Measurements from ENCODE around the gene PTPRC. TPM values are rescaled to one million over a fixed set of nuclear protein-coding genes. Genes with fewer than 3 reads are reported as not detected.

PTPRC gene
- total and polyA plus RNA-seq, 4 experiments from 2014 or later: 915 to 1,019 (median 980) TPM

GRCh38 chr1:198648592-198648991 lies 9.8 kb downstream of the PTPRC start:
- H3K27ac ChIP-seq (ENCODE audit: low read depth, low read length): peak overlapping the region; percentile 73
- peak overlapping the region; percentile 77 to 95 (median 85) for H3K4me3 Mint-ChIP-seq
- intact Hi-C loops (cut with micrococcal nuclease): loop anchor here (1.0 kb wide), 1 partner anchor 8 kb away; no protein-coding TSS in a partner anchor

GRCh38 chr1:198649232-198649967 lies 10.6 kb downstream of the PTPRC start:
- ChIA-PET POLR2A (ENCODE audit: partially characterized antibody) (interaction anchor here (0.6 to 11.5 kb wide), 19 partner anchors 7 to 285 kb away, joined by 3 to 427 read pairs (median 7); partner anchors contain the start of gene PTPRC), CTCF (ENCODE audit: partially characterized antibody) (interaction anchor here (0.8 to 3.9 kb wide), 7 partner anchors 11 to 127 kb away, joined by 3 to 31 read pairs (median 9); no protein-coding TSS in a partner anchor)
- Histone ChIP-seq H3K4me1 (ENCODE audit: insufficient read depth, low read length) (peaks cover 95% of the 10 kb centered on the region), H3K4me3 (ENCODE audit: low read length in 2 of 2) (peak overlapping the region; percentile 4 to 55), H3K9me3 (ENCODE audit: control insufficient read depth in 1 of 2, low read length in 2 of 2) (no peaks in the 10 kb centered on the region), H3K36me3 (ENCODE audit: insufficient read depth, low read length) (peaks cover 15% of the 10 kb centered on the region), H3K27ac (ENCODE audit: low read depth, low read length) (peak overlapping the region; percentile 73), H3K27me3 (ENCODE audit: insufficient read depth, low read length) (no peaks in the 10 kb centered on the region)
- no peaks in the 10 kb centered on the region for H3K27me3 Mint-ChIP-seq
- peak overlapping the region; percentile 76 to 95 (median 86) for H3K4me3 Mint-ChIP-seq
- DNase-seq: no peak
- H3K36me3 Mint-ChIP-seq: peaks cover 34 to 55% of the 10 kb centered on the region in 2 donors
- no peaks in the 10 kb centered on the region for H3K9me3 Mint-ChIP-seq
- intact Hi-C loops (cut with micrococcal nuclease): loop anchor here (1.0 kb wide), 1 partner anchor 10 kb away; the partner anchor contains the start of gene PTPRC
- H3K4me1 Mint-ChIP-seq: peaks cover 48 to 70% (median 58%) of the 10 kb centered on the region in 4 donors
- peak overlapping the region; percentile 90 to 98 (median 94) for H3K27ac Mint-ChIP-seq

More at GRCh38 chr1:198648592-198648991, 9.8 kb downstream of the PTPRC start:
- H3K36me3 Mint-ChIP-seq: peaks cover 37 to 61% of the 10 kb centered on the region in 2 donors
- H3K27ac Mint-ChIP-seq: peak overlapping the region; percentile 84 to 98 (median 93)
- Histone ChIP-seq H3K36me3 (ENCODE audit: insufficient read depth, low read length) (peaks cover 21% of the 10 kb centered on the region), H3K9me3 (ENCODE audit: control insufficient read depth in 1 of 2, low read length in 2 of 2) (no peaks in the 10 kb centered on the region), H3K27me3 (ENCODE audit: insufficient read depth, low read length) (no peaks in the 10 kb centered on the region), H3K4me3 (ENCODE audit: low read length in 2 of 2) (peak overlapping the region; percentile 33 to 55), H3K4me1 (ENCODE audit: insufficient read depth, low read length) (peaks cover 93% of the 10 kb centered on the region)
- no peaks in the 10 kb centered on the region for H3K9me3 Mint-ChIP-seq
- no peak for DNase-seq
- POLR2A ChIA-PET (ENCODE audit: partially characterized antibody): interaction anchor here (0.9 to 11.5 kb wide), 9 partner anchors 8 to 133 kb away, joined by 3 to 427 read pairs (median 12); partner anchors contain the start of gene PTPRC
- CTCF ChIA-PET (ENCODE audit: partially characterized antibody): interaction anchor here (1.0 to 3.9 kb wide), 3 partner anchors 29 to 126 kb away, joined by 3 to 11 read pairs (median 11); no protein-coding TSS in a partner anchor
- peaks cover 50 to 73% (median 60%) of the 10 kb centered on the region in 4 donors for H3K4me1 Mint-ChIP-seq
- no peaks in the 10 kb centered on the region for H3K27me3 Mint-ChIP-seq

- ChIA-PET POLR2A (ENCODE audit: partially characterized antibody) (interaction anchor here (0.6 to 11.5 kb wide), 20 partner anchors 8 to 285 kb away, joined by 3 to 427 read pairs (median 7); partner anchors contain the start of gene PTPRC), CTCF (ENCODE audit: partially characterized antibody) (interaction anchor here (0.8 to 3.9 kb wide), 10 partner anchors 9 to 127 kb away, joined by 3 to 31 read pairs (median 6); no protein-coding TSS in a partner anchor)
- intact Hi-C loops (cut with micrococcal nuclease): loop anchor here (1.0 kb wide), 1 partner anchor 11 kb away; the partner anchor contains the start of gene PTPRC
- Mint-ChIP-seq H3K4me3 (peak overlapping the region; percentile 76 to 95 (median 86)), H3K4me1 (peaks cover 46 to 69% (median 57%) of the 10 kb centered on the region in 4 donors), H3K36me3 (peaks cover 34 to 53% of the 10 kb centered on the region in 2 donors), H3K9me3 (no peaks in the 10 kb centered on the region), H3K27ac (peak overlapping the region; percentile 90 to 98 (median 94)), H3K27me3 (no peaks in the 10 kb centered on the region)
- Histone ChIP-seq H3K4me3 (ENCODE audit: low read length in 2 of 2) (peak overlapping the region; percentile 4 to 55), H3K36me3 (ENCODE audit: insufficient read depth, low read length) (peaks cover 15% of the 10 kb centered on the region), H3K9me3 (ENCODE audit: control insufficient read depth in 1 of 2, low read length in 2 of 2) (no peaks in the 10 kb centered on the region), H3K4me1 (ENCODE audit: insufficient read depth, low read length) (peaks cover 95% of the 10 kb centered on the region), H3K27me3 (ENCODE audit: insufficient read depth, low read length) (no peaks in the 10 kb centered on the region), H3K27ac (ENCODE audit: low read depth, low read length) (peak overlapping the region; percentile 73)
- DNase-seq: peak in 1 of 5 donors; percentile 54
These were observed 11.1 kb downstream of the PTPRC start for GRCh38 chr1:198649968-198650338.

GRCh38 chr1:198650506-198650905 lies 11.7 kb downstream of the PTPRC start:
- no peaks in the 10 kb centered on the region for H3K9me3 Mint-ChIP-seq
- peak overlapping the region in 1 of 2 donors; percentile 55 for H3K4me3 ChIP-seq (ENCODE audit: low read length in 2 of 2)
- H3K4me1 ChIP-seq (ENCODE audit: insufficient read depth, low read length): peaks cover 95% of the 10 kb centered on the region
- H3K9me3 ChIP-seq (ENCODE audit: control insufficient read depth in 1 of 2, low read length in 2 of 2): no peaks in the 10 kb centered on the region
- no peaks in the 10 kb centered on the region for H3K27me3 Mint-ChIP-seq
- ChIA-PET POLR2A (ENCODE audit: partially characterized antibody) (interaction anchor here (1.3 to 11.5 kb wide), 22 partner anchors 8 to 284 kb away, joined by 3 to 427 read pairs (median 7); partner anchors contain the start of gene PTPRC), CTCF (ENCODE audit: partially characterized antibody) (interaction anchor here (0.8 to 3.9 kb wide), 12 partner anchors 9 to 128 kb away, joined by 3 to 31 read pairs (median 4); no protein-coding TSS in a partner anchor)
- H3K36me3 Mint-ChIP-seq: peaks cover 35 to 52% of the 10 kb centered on the region in 2 donors
- H3K27ac ChIP-seq (ENCODE audit: low read depth, low read length): peak overlapping the region; percentile 73
- H3K27me3 ChIP-seq (ENCODE audit: insufficient read depth, low read length): no peaks in the 10 kb centered on the region
- H3K4me3 Mint-ChIP-seq: peak overlapping the region; percentile 76 to 95 (median 86)
- intact Hi-C loops (cut with micrococcal nuclease): no loop called here
- peak overlapping the region; percentile 90 to 98 (median 94) for H3K27ac Mint-ChIP-seq
- H3K36me3 ChIP-seq (ENCODE audit: insufficient read depth, low read length): peaks cover 15% of the 10 kb centered on the region
- no peak for DNase-seq
- H3K4me1 Mint-ChIP-seq: peaks cover 48 to 68% (median 58%) of the 10 kb centered on the region in 4 donors

- Mint-ChIP-seq H3K27ac (peak overlapping the region; percentile 94 to 98 (median 96)), H3K36me3 (peaks cover 39 to 54% of the 10 kb centered on the region in 2 donors), H3K4me3 (peak overlapping the region; percentile 70 to 88 (median 78)), H3K9me3 (no peaks in the 10 kb centered on the region), H3K4me1 (peaks cover 49 to 73% (median 64%) of the 10 kb centered on the region in 4 donors), H3K27me3 (no peaks in the 10 kb centered on the region)
- Histone ChIP-seq H3K9me3 (ENCODE audit: control insufficient read depth in 1 of 2, low read length in 2 of 2) (no peaks in the 10 kb centered on the region), H3K4me1 (ENCODE audit: insufficient read depth, low read length) (peaks cover 91% of the 10 kb centered on the region), H3K27me3 (ENCODE audit: insufficient read depth, low read length) (no peaks in the 10 kb centered on the region), H3K4me3 (ENCODE audit: low read length in 2 of 2) (peak overlapping the region; percentile 12 to 39), H3K36me3 (ENCODE audit: insufficient read depth, low read length) (peaks cover 15% of the 10 kb centered on the region), H3K27ac (ENCODE audit: low read depth, low read length) (peak overlapping the region; percentile 73)
- intact Hi-C loops (cut with micrococcal nuclease): loop anchor here (1.0 kb wide), 1 partner anchor 8 kb away; no protein-coding TSS in a partner anchor
- CTCF ChIA-PET (ENCODE audit: partially characterized antibody): interaction anchor here (0.6 to 3.9 kb wide), 10 partner anchors 16 to 129 kb away, joined by 3 to 31 read pairs (median 6); no protein-coding TSS in a partner anchor
- POLR2A ChIA-PET (ENCODE audit: partially characterized antibody): interaction anchor here (0.6 to 11.5 kb wide), 16 partner anchors 9 to 132 kb away, joined by 3 to 427 read pairs (median 10); partner anchors contain the start of gene PTPRC
- no peak for DNase-seq
These were observed 13.0 kb downstream of the PTPRC start for GRCh38 chr1:198651650-198652400.

GRCh38 chr1:198653808-198654413 lies 15.1 kb downstream of the PTPRC start:
- H3K27ac ChIP-seq (ENCODE audit: low read depth, low read length): peak overlapping the region; percentile 73
- intact Hi-C loops (cut with micrococcal nuclease): no loop called here

More at GRCh38 chr1:198653808-198654413, 15.1 kb downstream of the PTPRC start:
- no peaks in the 10 kb centered on the region for H3K9me3 ChIP-seq (ENCODE audit: control insufficient read depth in 1 of 2, low read length in 2 of 2)
- peaks cover 6% of the 10 kb centered on the region for H3K36me3 ChIP-seq (ENCODE audit: insufficient read depth, low read length)
- Mint-ChIP-seq H3K4me3 (peak overlapping the region in 7 of 8 donors; percentile 3 to 83 (median 27)), H3K4me1 (peaks cover 49 to 74% (median 64%) of the 10 kb centered on the region in 4 donors), H3K36me3 (peaks cover 35 to 52% of the 10 kb centered on the region in 2 donors), H3K27me3 (no peaks in the 10 kb centered on the region), H3K9me3 (no peaks in the 10 kb centered on the region), H3K27ac (peak overlapping the region; percentile 68 to 98 (median 86))
- no peaks in the 10 kb centered on the region for H3K27me3 ChIP-seq (ENCODE audit: insufficient read depth, low read length)
- peaks cover 92% of the 10 kb centered on the region for H3K4me1 ChIP-seq (ENCODE audit: insufficient read depth, low read length)
- POLR2A ChIA-PET (ENCODE audit: partially characterized antibody): interaction anchor here (0.9 to 10.2 kb wide), 4 partner anchors 10 to 33 kb away, joined by 3 to 449 read pairs (median 52); no protein-coding TSS in a partner anchor
- no peak for DNase-seq
- peak overlapping the region in 1 of 2 donors; percentile 17 for H3K4me3 ChIP-seq (ENCODE audit: low read length in 2 of 2)
- CTCF ChIA-PET (ENCODE audit: partially characterized antibody): interaction anchor here (0.6 kb wide), 1 partner anchor 11 kb away, joined by 4 read pairs; no protein-coding TSS in a partner anchor

Data from CD4-positive, alpha-beta memory T cell (primary cell).